Stimulated activated CD4-positive, alpha-beta T cell treated with anti-CD3 and anti-CD28 coated beads, TNF-alpha, amount 100 ng/mL, for 24 hours (primary cell): ENCODE data around the gene AGPS.
"Not testable (repeated sequence)": the region's sequence is repeated elsewhere in the genome, so short reads cannot be mapped to it uniquely, and the experiment has no call there.

Source experiments
- DNase-seq, 3 experiments: peaks; one replicate each; pipeline ENCODE4 v3.0.0-alpha.2; 2020; ENCODE audit warnings: low read depth in 3 of 3

Gene AGPS

GRCh38 chr2:177529166-177529565, 136.6 kb downstream of the AGPS start:
- no peak for DNase-seq

GRCh38 chr2:177530561-177530960, 138.0 kb downstream of the AGPS start:
- no peak for DNase-seq

- DNase-seq, result no peak
Measured at GRCh38 chr2:177531706-177532105, 139.1 kb downstream of the AGPS start.

DNA sequence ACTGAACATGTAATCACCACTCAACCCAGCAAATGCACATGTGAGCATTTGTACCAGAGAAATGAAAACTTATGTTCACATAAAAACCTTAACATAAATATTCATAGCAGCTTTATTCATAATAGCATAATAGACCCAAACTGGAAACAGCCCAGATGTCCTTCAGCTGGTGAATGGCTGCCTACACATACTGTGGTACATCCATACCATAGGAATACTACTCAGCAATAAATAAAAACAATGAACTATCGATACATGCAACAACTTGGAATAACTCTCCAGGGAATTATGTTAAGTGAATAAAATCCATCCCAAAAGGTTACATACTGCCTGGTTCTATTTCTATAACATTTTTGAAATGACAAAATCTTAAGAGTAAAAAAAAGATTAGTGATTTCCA, 140.0 kb downstream of the AGPS start:
- DNase-seq, result no peak

DNA sequence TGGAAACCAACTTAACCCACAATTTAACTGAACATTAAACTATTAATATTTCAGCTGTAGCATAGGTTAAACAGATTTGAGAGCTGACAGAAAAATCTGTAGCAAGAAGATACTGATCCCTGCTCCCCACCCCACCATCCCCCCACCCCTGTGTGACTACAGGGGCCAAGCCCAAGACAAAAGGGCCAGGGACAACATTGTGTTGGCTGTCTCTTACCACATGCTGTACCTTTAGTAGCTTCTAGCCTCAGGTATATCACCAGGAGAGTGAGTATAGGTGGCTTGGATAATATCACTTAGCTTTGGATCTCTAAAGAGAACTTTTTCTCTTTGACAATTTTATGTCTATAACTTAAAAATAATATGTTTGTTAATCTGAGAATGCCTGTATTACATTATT, 140.7 kb downstream of the AGPS start:
- no peak for DNase-seq

- DNase-seq, result no peak
Measured at GRCh38 chr2:177535000-177535399, 142.4 kb downstream of the AGPS start.

DNA sequence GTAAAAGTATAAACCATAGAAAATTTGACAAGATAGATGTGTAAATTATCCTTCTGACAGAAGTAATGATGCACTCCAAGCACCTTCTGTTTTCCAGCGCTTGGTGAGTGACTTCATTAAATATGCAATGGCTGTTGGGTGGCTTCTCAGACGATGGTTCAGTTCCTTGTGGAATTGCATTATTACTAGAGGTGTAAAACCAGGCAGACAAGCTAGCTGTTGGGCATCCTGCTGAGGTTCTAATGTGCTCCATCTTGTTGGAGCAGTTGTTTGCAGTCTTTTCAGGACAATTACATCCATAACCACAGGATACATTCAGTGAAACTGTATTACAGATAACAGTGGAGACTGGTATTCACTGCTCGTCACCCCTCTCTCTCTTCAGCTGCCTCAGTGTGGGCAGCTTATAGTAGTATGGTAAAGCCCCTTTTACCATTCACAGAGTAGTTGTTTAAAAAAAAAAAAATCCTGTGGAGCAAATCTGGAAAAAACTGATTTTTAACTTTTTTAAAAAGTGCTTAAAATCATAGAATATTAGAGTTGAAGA, 143.5 kb downstream of the AGPS start:
- no peak for DNase-seq

DNA sequence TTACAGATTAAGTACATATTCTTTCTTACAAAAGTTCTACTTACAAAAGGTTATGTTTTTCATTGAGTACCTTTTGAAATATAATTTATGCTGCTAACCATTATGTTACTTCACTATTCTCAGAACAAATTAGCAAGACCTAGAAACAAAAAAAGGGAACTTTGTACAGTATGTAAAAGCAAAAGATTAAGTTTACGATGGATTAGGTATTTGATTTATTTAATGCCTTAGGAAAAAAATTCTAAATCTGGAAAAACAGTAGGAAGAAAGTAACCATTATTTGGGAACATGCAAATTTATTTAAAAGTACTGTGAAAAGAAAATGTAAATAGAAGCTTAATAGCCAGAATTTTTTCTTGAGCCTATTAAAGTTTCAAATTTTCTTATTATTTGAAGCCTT, 144.6 kb downstream of the AGPS start:
- DNase-seq, result no peak

DNA sequence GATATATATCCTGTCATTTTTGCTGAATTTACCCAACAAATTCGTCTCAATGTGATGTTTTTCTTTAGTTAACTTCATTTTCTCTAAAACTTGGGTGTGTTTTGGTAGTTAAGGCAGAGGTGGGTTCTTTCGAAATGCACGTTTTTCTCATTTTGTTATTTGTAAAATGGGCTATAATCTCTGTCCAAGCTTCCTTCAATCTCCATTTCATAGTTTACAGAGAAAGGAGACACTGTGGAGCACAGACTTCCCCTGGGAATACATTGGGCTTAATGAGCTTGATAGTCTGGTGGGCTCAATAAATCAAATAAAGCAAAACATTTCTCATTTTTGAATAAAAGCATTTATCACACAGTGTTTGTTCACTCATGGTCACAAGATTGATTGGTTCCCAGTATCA, 145.1 kb downstream of the AGPS start:
- DNase-seq, result no peak

- DNase-seq, result no peak
Measured at GRCh38 chr2:177538323-177538722, 145.8 kb downstream of the AGPS start.

- no peak for DNase-seq
Measured at GRCh38 chr2:177540283-177540682, 147.7 kb downstream of the AGPS start.

- no peak for DNase-seq
Measured at GRCh38 chr2:177541258-177541991, 148.9 kb downstream of the AGPS start.

- DNase-seq, result no peak
Measured at GRCh38 chr2:177542396-177542795, 149.8 kb downstream of the AGPS start.

GRCh38 chr2:177543007-177543760, 150.6 kb downstream of the AGPS start:
- no peak for DNase-seq

- no peak for DNase-seq
Measured at GRCh38 chr2:177545143-177545542, 152.6 kb downstream of the AGPS start.

GRCh38 chr2:177545981-177546585, 153.5 kb downstream of the AGPS start:
- DNase-seq, result no peak

DNA sequence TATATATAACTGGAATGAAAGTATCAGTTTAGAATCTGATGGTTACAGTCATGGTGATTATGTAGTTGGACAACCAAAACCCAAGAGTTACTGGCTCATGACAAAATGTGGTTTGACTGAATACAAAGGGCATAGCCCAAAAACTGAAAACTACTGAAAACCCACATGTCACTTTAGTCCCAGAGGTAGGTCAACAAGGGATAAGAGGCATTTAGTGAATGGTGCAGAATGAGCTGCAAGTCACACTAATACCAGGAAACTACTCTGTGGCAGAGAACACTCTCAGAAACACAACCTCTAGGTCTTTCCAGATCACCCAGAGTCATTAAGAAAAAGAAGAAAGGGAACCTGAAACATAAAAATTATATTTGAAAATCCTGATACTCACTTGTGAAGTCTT, 154.5 kb downstream of the AGPS start:
- no peak for DNase-seq

- DNase-seq, result no peak
Measured at GRCh38 chr2:177547772-177548171, 155.2 kb downstream of the AGPS start.

- DNase-seq, result no peak
Measured at GRCh38 chr2:177548636-177549035, 156.1 kb downstream of the AGPS start.

- no peak for DNase-seq
Measured at GRCh38 chr2:177549171-177549570, 156.6 kb downstream of the AGPS start.

DNA sequence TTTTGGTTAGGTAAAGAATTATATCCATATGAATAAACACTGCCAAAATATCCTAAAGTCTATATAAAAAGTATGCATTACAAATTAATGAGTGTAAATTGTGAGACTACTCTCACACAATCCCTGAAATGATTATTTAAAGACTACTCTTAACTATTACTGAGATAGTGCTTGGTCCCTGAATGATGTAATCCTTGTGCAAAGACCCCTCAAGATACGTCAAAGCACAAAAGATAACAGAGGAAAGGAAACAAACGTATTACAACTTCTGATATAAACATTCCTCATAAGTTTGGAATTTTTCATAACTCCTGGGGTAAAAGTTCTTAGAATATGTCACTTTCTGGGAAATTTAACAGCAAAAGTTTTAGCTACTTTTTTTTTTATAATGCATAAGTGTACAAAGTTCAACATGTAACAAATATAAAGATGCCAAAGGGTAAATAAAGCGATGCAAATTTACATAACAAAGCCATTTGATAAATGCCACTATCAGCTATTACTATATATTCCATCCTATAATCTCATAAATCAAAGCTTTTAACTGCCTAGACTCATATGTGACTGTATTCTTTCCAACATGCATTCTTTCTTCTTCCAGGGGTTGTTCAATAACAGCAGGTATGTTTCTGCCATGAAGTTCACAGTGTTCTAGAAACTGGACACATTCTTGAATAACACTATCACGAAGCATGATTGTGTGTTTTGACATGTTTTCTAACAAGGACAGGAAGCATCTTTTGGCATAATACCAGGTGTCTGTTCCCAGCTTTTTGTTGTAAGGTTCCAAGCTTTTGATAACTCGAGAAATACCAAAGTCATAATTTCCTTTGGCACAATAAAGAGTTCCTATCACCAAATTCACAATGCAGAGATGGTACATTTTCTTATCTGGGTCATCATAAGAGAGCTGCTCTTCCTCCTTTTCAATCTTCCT, 158.0 kb downstream of the AGPS start:
- no peak for DNase-seq

- not testable (repeated sequence) for DNase-seq
Measured at GRCh38 chr2:177551360-177551759, 158.8 kb downstream of the AGPS start.
